HCT116 (cell line): Measurements from ENCODE around the gene PLEKHN1. TPM values are rescaled to one million over a fixed set of nuclear protein-coding genes. Genes with fewer than 3 reads are reported as not detected.
"Not testable (repeated sequence)": the region's sequence is repeated elsewhere in the genome, so short reads cannot be mapped to it uniquely, and the experiment has no call there.

Experiments
- ATAC-seq: fragments of 200-7000 bp; cut with Tn5 transposase; 2 replicates; pipeline ENCODE4 v1.9.1; 2020; ENCODE audit warnings: mild to moderate bottlenecking, moderate library complexity
- BruUV-seq: library from RNA; stranded (reverse); fragments of 400-500 nt; replicated peaks from 2 replicates; lab custom pipeline; 2021; lab: Mats Ljungman, UMichigan
- CTCF ChIA-PET: fragments of 300-600 bp; sonication (Branson Sonifier 250); formaldehyde crosslinking; loops from one replicate; lab custom pipeline; 2021; ENCODE audit warnings: antibody characterized with exemption; lab: Charles Lee
- POLR2A ChIA-PET: fragments of 300-600, 350-600 bp; sonication (Branson Sonifier 250); formaldehyde crosslinking; loops from one replicate; lab custom pipeline; 2021; ENCODE audit warnings: antibody characterized with exemption; lab: Charles Lee
- RAD21 ChIA-PET, 2 experiments: fragments of 300-600 bp; sonication (Branson Sonifier 250); formaldehyde crosslinking; loops; one replicate each; lab custom pipeline; 2023; ENCODE audit warnings: low total read pairs in 2 of 2; ENCODE audit not compliant: uncharacterized antibody in 2 of 2, unreplicated experiment in 2 of 2, low non-redundant PET in 1 of 2; lab: Charles Lee
- DNase-seq: peaks from one replicate; pipeline ENCODE4 v3.0.0-alpha.2; 2010; ENCODE audit warnings: low read depth, low spot score
- H2AFZ ChIP-seq: fragments of 200-600 bp; shearing (Covaris generic), sonication (generic); 2 replicates; pipeline ENCODE4 v1.6.1; 2017; ENCODE audit warnings: low read depth, mixed run types, mixed read lengths, antibody characterized with exemption, low read length; ENCODE audit not compliant: poor library complexity, severe bottlenecking
- H3K27ac ChIP-seq: 2 replicates; pipeline ENCODE4 v1.5.1; 2012; ENCODE audit warnings: low read depth, low read length
- H3K27me3 ChIP-seq: fragments of 200-600 bp; sonication (generic); 2 replicates; pipeline ENCODE4 v1.6.1; 2016; ENCODE audit warnings: mixed run types, low read length, mixed read lengths; ENCODE audit not compliant: insufficient read depth
- H3K36me3 ChIP-seq, 2 experiments: fragments of 200-500 bp in 1 of 2; fragments of 200-600 bp in 1 of 2; sonication (Bioruptor generic) in 1 of 2; sonication (generic) in 1 of 2; 2 replicates each; pipeline versions ENCODE4 v1.5.1 to v1.6.1; 2014 to 2016; ENCODE audit warnings: low read length in 2 of 2, inconsistent platforms in 1 of 2, mixed read lengths in 1 of 2, mixed run types in 1 of 2; ENCODE audit not compliant: insufficient read depth in 2 of 2, control insufficient read depth in 1 of 2
- H3K4me1 ChIP-seq, 2 experiments: fragments of 200-600 bp in 1 of 2; sonication (generic) in 1 of 2; 2 replicates each; pipeline versions ENCODE4 v1.5.1 to v1.6.1; 2012 to 2017; ENCODE audit warnings: low read length in 2 of 2, inconsistent platforms in 1 of 2, mild to moderate bottlenecking in 1 of 2, mixed read lengths in 1 of 2, mixed run types in 1 of 2, moderate library complexity in 1 of 2; ENCODE audit not compliant: insufficient read depth in 2 of 2, control insufficient read depth in 1 of 2
- H3K4me2 ChIP-seq: fragments of 200-600 bp; sonication (generic); 2 replicates; pipeline ENCODE4 v1.6.1; 2017; ENCODE audit warnings: mixed run types, low read length, mixed read lengths
- H3K4me3 ChIP-seq, 2 experiments: fragments of 200-600 bp in 1 of 2; sonication (generic) in 1 of 2; replicated peaks in 1 of 2; 2 replicates each; pipeline ENCODE4 v1.5.1; 2011 to 2016; ENCODE audit warnings: low read length in 2 of 2, control low read depth in 1 of 2, low read depth in 1 of 2, mild to moderate bottlenecking in 1 of 2, mixed read lengths in 1 of 2, mixed run types in 1 of 2
- H3K79me2 ChIP-seq: fragments of 200-600 bp; sonication (generic); 2 replicates; pipeline ENCODE4 v1.6.1; 2017; ENCODE audit warnings: mild to moderate bottlenecking, mixed run types, low read length, moderate library complexity, mixed read lengths; ENCODE audit not compliant: insufficient read depth
- H3K9ac ChIP-seq: fragments of 200-600 bp; sonication (generic); 2 replicates; pipeline ENCODE4 v1.6.1; 2016; ENCODE audit warnings: low read length, mixed read lengths
- H3K9me2 ChIP-seq: fragments of 200-600 bp; sonication (generic), shearing (Covaris generic); 2 replicates; pipeline ENCODE4 v1.6.1; 2017; ENCODE audit warnings: mixed run types, mild to moderate bottlenecking, moderate library complexity; ENCODE audit not compliant: insufficient read depth
- H3K9me3 ChIP-seq, 2 experiments: fragments of 200-500 bp in 1 of 2; fragments of 200-600 bp in 1 of 2; sonication (Bioruptor generic) in 1 of 2; sonication (generic) in 1 of 2; 2 replicates each; pipeline ENCODE4 v1.6.1; 2014 to 2017; ENCODE audit warnings: low read length in 2 of 2, mixed read lengths in 2 of 2, inconsistent platforms in 1 of 2, low read depth in 1 of 2, mild to moderate bottlenecking in 1 of 2, mixed run types in 1 of 2, moderate library complexity in 1 of 2; ENCODE audit not compliant: control insufficient read depth in 1 of 2, insufficient read depth in 1 of 2
- H4K20me1 ChIP-seq: fragments of 200-600 bp; sonication (generic), shearing (Covaris generic); 2 replicates; pipeline ENCODE4 v1.6.1; 2017; ENCODE audit warnings: mixed run types, mild to moderate bottlenecking, moderate library complexity; ENCODE audit not compliant: insufficient read depth
- CTCF ChIP-seq, 3 experiments: fragments of 200-600 bp in 1 of 3; sonication (generic) in 1 of 3; IDR thresholded peaks in 2 of 3; conservative IDR thresholded peaks in 1 of 3; 2 replicates each; pipeline ENCODE4 v1.5.1; 2012 to 2017; ENCODE audit warnings: low read depth in 2 of 3, low read length in 2 of 3, antibody characterized with exemption in 1 of 3, borderline replicate concordance in 1 of 3, control low read depth in 1 of 3, mild to moderate bottlenecking in 1 of 3, mixed read lengths in 1 of 3, mixed run types in 1 of 3, moderate library complexity in 1 of 3; ENCODE audit not compliant: insufficient read depth in 1 of 3
- POLR2A ChIP-seq: IDR thresholded peaks from 2 replicates; pipeline ENCODE4 v1.7.0; 2011; ENCODE audit warnings: borderline replicate concordance; ENCODE audit not compliant: insufficient read depth, insufficient read length; ENCODE audit errors: extremely low read depth
- POLR2AphosphoS5 ChIP-seq: IDR thresholded peaks from 2 replicates; pipeline ENCODE4 v1.6.1; 2011; ENCODE audit warnings: mild to moderate bottlenecking, low read depth, low read length, moderate library complexity
- RAD21 ChIP-seq: IDR thresholded peaks from 2 replicates; pipeline ENCODE4 v1.6.1; 2012; ENCODE audit warnings: low read depth, mild to moderate bottlenecking
- TCF7L2 ChIP-seq: IDR thresholded peaks from 2 replicates; pipeline ENCODE4 v1.7.0; 2011; ENCODE audit warnings: borderline replicate concordance, inconsistent platforms; ENCODE audit not compliant: insufficient read depth, insufficient read length; ENCODE audit errors: extremely low read depth
- intact Hi-C: fragments of 100-400 bp; cut with micrococcal nuclease; formaldehyde crosslinking; loops from 2 replicates; pipeline ENCODE4 v1.10.0; 2022
- total RNA-seq: library from RNA; stranded (reverse); gene quantifications from one replicate; pipeline ENCODE4 v1.2.1, GENCODE V29; 2021; ENCODE audit not compliant: unreplicated experiment

Gene PLEKHN1
- total RNA-seq, 1 experiment from 2014 or later = 11.6 TPM

- no TSS peak for BruUV-seq
- DNase-seq = peak; percentile 41
- Histone ChIP-seq H3K4me2 (peak overlapping the region; percentile 97), H3K9me3 (no peaks in the 10 kb centered on the region), H4K20me1 (no peaks in the 10 kb centered on the region), H3K27me3 (no peaks in the 10 kb centered on the region), H3K9ac (peak overlapping the region; percentile 63), H3K27ac (peak overlapping the region; percentile 93), H2AFZ (no peak overlapping the region), H3K4me3 (peak overlapping the region; percentile 46 to 58), H3K4me1 (peaks cover 10 to 22% of the 10 kb centered on the region in 2 experiments), H3K79me2 (no peaks in the 10 kb centered on the region), H3K36me3 (no peaks in the 10 kb centered on the region), H3K9me2 (no peaks in the 10 kb centered on the region)
- peak; percentile 85 for ATAC-seq
- ChIA-PET RAD21 (interaction anchor here (0.6 kb wide), 2 partner anchors 9 to 107 kb away, joined by 3 to 5 read pairs; no protein-coding TSS in a partner anchor), POLR2A (interaction anchor here (1.1 to 1.5 kb wide), 2 partner anchors 9 to 24 kb away, joined by 3 to 11 read pairs; partner anchors contain the start of gene HES4), CTCF (interaction anchor here (0.7 to 1.2 kb wide), 4 partner anchors 9 to 316 kb away, joined by 3 to 5 read pairs (median 5); partner anchors contain the start of gene PLEKHN1)
- intact Hi-C loops = loop anchor here (5.0 kb wide), 1 partner anchor 141 kb away; the partner anchor contains the start of gene C1orf159
- TF ChIP-seq POLR2AphosphoS5 (peak; percentile 66), RAD21 (peak; percentile 71), POLR2A (no peak), CTCF (IDR thresholded peaks at IDR 0.05 in 2 of 3, conservative IDR thresholded peaks at IDR 0.05 in 1 of 3; ENCODE audit: borderline replicate concordance in 1 of 3, insufficient read depth in 1 of 3, low read depth in 2 of 3, low read length in 2 of 3) (peak in 2 of 3 experiments; percentile 36 to 59; a peak in 4 of 6 replicates), TCF7L2 (peak; percentile 22)
These were observed 9.8 kb downstream of the PLEKHN1 start for GRCh38 chr1:975896-976683.

GRCh38 chr1:976791-977190 lies 10.5 kb downstream of the PLEKHN1 start:
- H3K4me2 ChIP-seq, H4K20me1 ChIP-seq, H3K9ac ChIP-seq, H3K9me2 ChIP-seq, DNase-seq, ATAC-seq, H3K4me3 ChIP-seq, BruUV-seq, H3K36me3 ChIP-seq, H3K79me2 ChIP-seq, H3K27me3 ChIP-seq, H3K27ac ChIP-seq, H3K9me3 ChIP-seq, H2AFZ ChIP-seq: not testable (repeated sequence)
- POLR2A ChIA-PET = interaction anchor here (1.1 to 1.5 kb wide), 2 partner anchors 9 to 23 kb away, joined by 3 to 11 read pairs; partner anchors contain the start of gene HES4
- intact Hi-C loops = loop anchor here (5.0 kb wide), 1 partner anchor 141 kb away; the partner anchor contains the start of gene C1orf159
- RAD21 ChIA-PET = interaction anchor here in 1 of 2 experiments (0.6 kb wide), 1 partner anchor 107 kb away, joined by 5 read pairs; no protein-coding TSS in a partner anchor
- CTCF ChIA-PET = interaction anchor here (1.0 to 1.2 kb wide), 2 partner anchors 10 to 107 kb away, joined by 5 read pairs; partner anchors contain the start of gene PLEKHN1
- H3K4me1 ChIP-seq = peaks cover 10 to 22% of the 10 kb centered on the region in 2 experiments
